IMR-90 (cell line): ENCODE data around the gene MPP2. TPM values are rescaled to one million over a fixed set of nuclear protein-coding genes. Genes with fewer than 3 reads are reported as not detected.

Experiments used
- ATAC-seq: fragments of 200-7000 bp; cut with Tn5 transposase; 2 replicates; pipeline ENCODE4 v1.9.1; 2020; ENCODE audit warnings: low read depth, mild to moderate bottlenecking, moderate library complexity
- BruUV-seq: library from RNA; stranded (reverse); fragments of 400-500 nt; replicated peaks from 2 replicates; lab custom pipeline; 2021; lab: Mats Ljungman, UMichigan
- CTCF ChIA-PET: fragments of 300-600 bp; formaldehyde crosslinking; extraction: SDS; loops from one replicate; lab custom pipeline; 2021; ENCODE audit warnings: antibody characterized with exemption; lab: Yijun Ruan, JAX
- POLR2A ChIA-PET: fragments of 300-600 bp; sonication (Branson Sonifier 250); formaldehyde crosslinking; loops from one replicate; lab custom pipeline; 2022; ENCODE audit warnings: antibody characterized with exemption; ENCODE audit not compliant: unreplicated experiment; lab: Charles Lee
- DNase-seq: peaks from one replicate; pipeline ENCODE4 v3.0.0; 2013
- H2AFZ ChIP-seq: replicated peaks from 2 replicates; pipeline ENCODE3; 2013; ENCODE audit warnings: low read length, mild to moderate bottlenecking; ENCODE audit not compliant: poor library complexity
- H2AK5ac ChIP-seq: 2 replicates; pipeline ENCODE4 v1.6.1; 2013; ENCODE audit warnings: low read depth, low read length, inconsistent platforms
- H2AK9ac ChIP-seq: replicated peaks from 2 replicates; pipeline ENCODE3; 2013; ENCODE audit warnings: mild to moderate bottlenecking, low read depth, low read length, moderate library complexity; ENCODE audit not compliant: poor library complexity
- H2BK120ac ChIP-seq: 2 replicates; pipeline ENCODE4 v1.6.1; 2013; ENCODE audit warnings: low read depth, low read length, inconsistent platforms
- H2BK15ac ChIP-seq: 3 replicates; pipeline ENCODE4 v1.6.1; 2013; ENCODE audit warnings: low read depth, low read length, inconsistent platforms
- H2BK20ac ChIP-seq: 2 replicates; pipeline ENCODE4 v1.6.1; 2013; ENCODE audit warnings: low read depth, mild to moderate bottlenecking, inconsistent platforms, low read length, moderate library complexity
- H2BK5ac ChIP-seq: 2 replicates; pipeline ENCODE4 v1.6.1; 2013; ENCODE audit warnings: mild to moderate bottlenecking, low read depth, low read length, inconsistent platforms; ENCODE audit not compliant: poor library complexity, severe bottlenecking
- H3K14ac ChIP-seq: replicated peaks from 2 replicates; pipeline ENCODE4 v1.6.1; 2013; ENCODE audit warnings: low read depth, low read length, inconsistent platforms
- H3K18ac ChIP-seq: 2 replicates; pipeline ENCODE4 v1.6.1; 2013; ENCODE audit warnings: low read depth, low read length, control low read depth
- H3K23ac ChIP-seq: 2 replicates; pipeline ENCODE4 v1.6.1; 2013; ENCODE audit warnings: low read depth, low read length, inconsistent platforms
- H3K27ac ChIP-seq: 2 replicates; pipeline ENCODE4 v1.5.1; 2013; ENCODE audit warnings: mild to moderate bottlenecking, control low read depth, low read length; ENCODE audit not compliant: insufficient read depth
- H3K27me3 ChIP-seq: 2 replicates; pipeline ENCODE4 v1.6.1; 2013; ENCODE audit warnings: low read length; ENCODE audit not compliant: control insufficient read depth, insufficient read depth
- H3K36me3 ChIP-seq: 2 replicates; pipeline ENCODE4 v1.6.1; 2013; ENCODE audit warnings: low read length, mixed read lengths; ENCODE audit not compliant: control insufficient read depth, insufficient read depth
- H3K4ac ChIP-seq: 2 replicates; pipeline ENCODE4 v1.6.1; 2013; ENCODE audit warnings: low read depth, low read length, inconsistent platforms
- H3K4me1 ChIP-seq: 2 replicates; pipeline ENCODE4 v1.6.1; 2013; ENCODE audit warnings: low read length, mixed read lengths; ENCODE audit not compliant: control insufficient read depth, insufficient read depth
- H3K4me2 ChIP-seq: 2 replicates; pipeline ENCODE4 v1.6.1; 2013; ENCODE audit warnings: low read depth, mild to moderate bottlenecking, control low read depth, low read length, moderate library complexity
- H3K4me3 ChIP-seq: 2 replicates; pipeline ENCODE4 v1.5.1; 2013; ENCODE audit warnings: low read depth, mild to moderate bottlenecking, control low read depth, low read length, moderate library complexity; ENCODE audit not compliant: insufficient read depth
- H3K56ac ChIP-seq: 2 replicates; pipeline ENCODE4 v1.6.1; 2013; ENCODE audit warnings: low read length, inconsistent platforms; ENCODE audit not compliant: insufficient read depth; ENCODE audit errors: extremely low read depth
- H3K79me1 ChIP-seq, 2 experiments: 2 replicates each; pipeline ENCODE4 v1.6.1; 2013; ENCODE audit warnings: low read length in 2 of 2, inconsistent platforms in 1 of 2, low read depth in 1 of 2
- H3K9ac ChIP-seq: 2 replicates; pipeline ENCODE4 v1.6.1; 2013; ENCODE audit warnings: low read depth, low read length, control low read depth
- H3K9me1 ChIP-seq: 2 replicates; pipeline ENCODE4 v1.6.1; 2013; ENCODE audit warnings: low read length, inconsistent platforms; ENCODE audit not compliant: insufficient read depth
- H3K9me3 ChIP-seq: 2 replicates; pipeline ENCODE4 v1.6.1; 2013; ENCODE audit warnings: low read length; ENCODE audit not compliant: control insufficient read depth, insufficient read depth
- H4K20me1 ChIP-seq: 2 replicates; pipeline ENCODE4 v1.6.1; 2013; ENCODE audit warnings: low read length, inconsistent platforms; ENCODE audit not compliant: insufficient read depth
- H4K5ac ChIP-seq: 2 replicates; pipeline ENCODE4 v1.6.1; 2013; ENCODE audit warnings: mild to moderate bottlenecking, low read depth, low read length, control low read depth
- H4K8ac ChIP-seq, 2 experiments: 2 replicates each; pipeline ENCODE4 v1.6.1; 2013; ENCODE audit warnings: low read depth in 2 of 2, low read length in 2 of 2, control low read depth in 1 of 2, inconsistent platforms in 1 of 2
- H4K91ac ChIP-seq: 2 replicates; pipeline ENCODE4 v1.6.1; 2013; ENCODE audit warnings: low read depth, low read length, inconsistent platforms; ENCODE audit not compliant: insufficient read depth
- CEBPB ChIP-seq: IDR thresholded peaks from 2 replicates; pipeline ENCODE4 v1.6.1; 2012; ENCODE audit warnings: low read depth, low read length, improper control_type of control experiment
- MAFK ChIP-seq: IDR thresholded peaks from 2 replicates; pipeline ENCODE4 v1.6.1; 2012; ENCODE audit warnings: low read depth, low read length, improper control_type of control experiment
- RAD21 ChIP-seq: IDR thresholded peaks from 2 replicates; pipeline ENCODE4 v1.6.1; 2012; ENCODE audit warnings: low read length, improper control_type of control experiment
- SMC3 ChIP-seq: fragments of 150-350 bp; IDR thresholded peaks from 2 replicates; pipeline ENCODE4 v1.6.1; 2016; ENCODE audit warnings: low read depth, mild to moderate bottlenecking, antibody characterized with exemption, low read length, moderate library complexity
- WGBS, 2 experiments: methylation state at CpG; one replicate each; pipeline versions ENCODE4 v1.1.5 to v1.1.7; 2013; ENCODE audit warnings: missing lambda C conversion rate in 2 of 2; ENCODE audit not compliant: insufficient read length in 1 of 2; ENCODE audit errors: extremely low coverage in 2 of 2; 5-methylcytosine and 5-hydroxymethylcytosine counted together
- dilution Hi-C: fragments of 300-500 bp; cut with HindIII; formaldehyde crosslinking; loops from one replicate; pipeline ENCODE4 v1.14.3; 2018; ENCODE audit warnings: low sequenced_read_pairs; ENCODE audit not compliant: unreplicated experiment
- in situ Hi-C: fragments of 300-500 bp; cut with MboI; formaldehyde crosslinking; loops from 3 replicates; pipeline ENCODE4 v1.14.3; 2019; ENCODE audit warnings: low sequenced_read_pairs, inconsistent platforms, mixed read lengths
- intact Hi-C: fragments of 100-400 bp; cut with micrococcal nuclease; formaldehyde crosslinking; loops from 2 replicates; pipeline ENCODE4 v1.10.0; 2022
- polyA plus RNA-seq, 3 experiments: library from polyadenylated mRNA; depleted of rRNA; stranded (reverse); fragments of >200 nt; gene quantifications; 2 replicates each; pipeline ENCODE4 v1.2.3, GENCODE V29; 2012; ENCODE audit warnings: low replicate concordance in 1 of 3
- total RNA-seq: library from RNA; depleted of rRNA; stranded (reverse); fragments of >200 nt; gene quantifications from 2 replicates; pipeline ENCODE4 v1.2.3, GENCODE V29; 2012
- TF ChIP-seq, protein P1 (sequence below): fragments of 150-350 bp; IDR thresholded peaks from 2 replicates; pipeline ENCODE4 v1.6.1; 2016; ENCODE audit warnings: low read depth, mild to moderate bottlenecking, low read length, moderate library complexity, borderline replicate concordance

MPP2 gene
- total and polyA plus RNA-seq, 2 of the 4 experiments (the other 2 are of a cell fraction): 3.2 to 3.8 TPM

DNA sequence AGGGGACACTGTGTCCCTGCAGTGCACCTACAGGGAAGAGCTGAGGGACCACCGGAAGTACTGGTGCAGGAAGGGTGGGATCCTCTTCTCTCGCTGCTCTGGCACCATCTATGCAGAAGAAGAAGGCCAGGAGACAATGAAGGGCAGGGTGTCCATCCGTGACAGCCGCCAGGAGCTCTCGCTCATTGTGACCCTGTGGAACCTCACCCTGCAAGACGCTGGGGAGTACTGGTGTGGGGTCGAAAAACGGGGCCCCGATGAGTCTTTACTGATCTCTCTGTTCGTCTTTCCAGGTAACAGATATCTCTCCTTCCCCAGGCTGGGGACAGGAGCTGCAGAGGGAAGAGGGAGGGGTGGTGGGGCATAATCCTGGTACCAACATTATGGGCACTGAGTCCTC, 58.7 kb downstream of the MPP2 start:
- Histone ChIP-seq H4K5ac (no peak overlapping the region), H2AK5ac (no peak overlapping the region), H3K4ac (no peak overlapping the region), H3K23ac (no peak overlapping the region), H2AK9ac (no peak overlapping the region), H4K91ac (no peak overlapping the region), H2BK20ac (no peak overlapping the region), H3K4me2 (no peak overlapping the region), H2BK5ac (no peak overlapping the region), H3K56ac (no peak overlapping the region), H2BK120ac (no peak overlapping the region), H3K14ac (no peak overlapping the region), H3K4me1 (no peaks in the 10 kb centered on the region), H2BK15ac (no peak overlapping the region), H3K9me1 (no peaks in the 10 kb centered on the region), H3K27ac (no peak overlapping the region), H3K4me3 (no peak overlapping the region), H3K27me3 (peaks cover 40% of the 10 kb centered on the region), H4K8ac (no peak overlapping the region), H3K9ac (no peak overlapping the region), H3K79me1 (no peaks in the 10 kb centered on the region), H3K9me3 (no peaks in the 10 kb centered on the region), H3K18ac (no peak overlapping the region), H2AFZ (no peak overlapping the region), H3K36me3 (no peaks in the 10 kb centered on the region), H4K20me1 (no peaks in the 10 kb centered on the region)
- no TSS peak for BruUV-seq
- ChIA-PET CTCF (no interaction called here), POLR2A (no interaction called here)
- intact Hi-C loops: loop anchor here (1.0 to 5.0 kb wide), 3 partner anchors 25 to 86 kb away; partner anchors contain the start of gene CFAP97D1
- dilution Hi-C loops: no loop called here
- DNase-seq (no peak), ATAC-seq (no peak)
- TF ChIP-seq, protein P1, sequence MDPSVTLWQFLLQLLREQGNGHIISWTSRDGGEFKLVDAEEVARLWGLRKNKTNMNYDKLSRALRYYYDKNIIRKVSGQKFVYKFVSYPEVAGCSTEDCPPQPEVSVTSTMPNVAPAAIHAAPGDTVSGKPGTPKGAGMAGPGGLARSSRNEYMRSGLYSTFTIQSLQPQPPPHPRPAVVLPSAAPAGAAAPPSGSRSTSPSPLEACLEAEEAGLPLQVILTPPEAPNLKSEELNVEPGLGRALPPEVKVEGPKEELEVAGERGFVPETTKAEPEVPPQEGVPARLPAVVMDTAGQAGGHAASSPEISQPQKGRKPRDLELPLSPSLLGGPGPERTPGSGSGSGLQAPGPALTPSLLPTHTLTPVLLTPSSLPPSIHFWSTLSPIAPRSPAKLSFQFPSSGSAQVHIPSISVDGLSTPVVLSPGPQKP: no peak
- TF ChIP-seq CEBPB (no peak), SMC3 (no peak), RAD21 (no peak), MAFK (no peak)
- 77% methylated on average over 2 of the region's 10 CpGs; no CpG with 5 or more reads in 1 of the 2 experiments for WGBS, 2 experiments
- in situ Hi-C loops: no loop called here
